ENCODE measurements around the gene FBXL19. TPM values are rescaled to one million over a fixed set of nuclear protein-coding genes. Genes with fewer than 3 reads are reported as not detected.

The FBXL19 gene
- total and polyA plus RNA-seq, 9 of the 15 experiments (the other 6 are each of a cell fraction or from before 2014, with no cell fraction given), result 0.13 to 48.0 (median 13.5) TPM; not detected in 1

GRCh38 chr16:30983898-30984610 lies 60.7 kb downstream of the FBXL19 start:
- in situ Hi-C loops (cut with MboI) (loop anchor here (10.0 to 25.0 kb wide), 2 partner anchors 311 to 453 kb away; partner anchors contain the start of genes COX6A2 and ZNF843), intact Hi-C loops (cut with micrococcal nuclease) (loop anchor here (2.0 to 10.0 kb wide), 4 partner anchors 33 to 459 kb away; partner anchors contain the start of gene ZNF843)
- ChIA-PET POLR2A (interaction anchor here (0.6 to 5.7 kb wide), 13 partner anchors 15 to 445 kb away, joined by 3 to 32 read pairs (median 4); partner anchors contain the start of genes FUS, KAT8, ZNF646 and ZNF668), CTCF (ENCODE audit: low intra/inter-chr PET ratio) (interaction anchor here (1.4 to 2.1 kb wide), 4 partner anchors 110 to 885 kb away, joined by 3 to 15 read pairs (median 10); no protein-coding TSS in a partner anchor)
- H3K4me1 ChIP-seq (replicated peaks in 1 of 2; ENCODE audit: control insufficient read depth in 2 of 2, insufficient read depth in 2 of 2, low read length in 2 of 2), result peaks cover 7 to 69% of the 10 kb centered on the region in 2 experiments; a peak in 4 of 5 replicates
- H3K27me3 ChIP-seq (ENCODE audit: control insufficient read depth in 2 of 2, insufficient read depth in 2 of 2, low read length in 2 of 2), result no peaks in the 10 kb centered on the region
- no TSS peak for BruUV-seq (replicated peaks)
- H3K9me1 ChIP-seq (ENCODE audit: control insufficient read depth, insufficient read depth, low read length), result peaks cover 2% of the 10 kb centered on the region
- FAIRE-seq, result no peak
- 88% methylated on average over 13 of the region's 14 CpGs for WGBS (ENCODE audit: insufficient coverage, low coverage, missing lambda C conversion rate)
- H3K79me2 ChIP-seq (ENCODE audit: control insufficient read depth, insufficient read depth, low read length), result peaks cover 15% of the 10 kb centered on the region
- no peak overlapping the region for H2AFZ ChIP-seq (ENCODE audit: low read depth, low read length)
- no peak for ATAC-seq
- no peak overlapping the region for H3K4me2 ChIP-seq (ENCODE audit: insufficient read depth, low read length)
- H4K20me1 ChIP-seq (replicated peaks; ENCODE audit: control insufficient read depth, insufficient read depth, low read length), result no peaks in the 10 kb centered on the region; the same call in none of the 2 replicates
- H3K36me3 ChIP-seq (ENCODE audit: control insufficient read depth, insufficient read depth, low read length), result peaks cover 72% of the 10 kb centered on the region; the same call in 2 of the 3 replicates
- H3K4me3 ChIP-seq, result no peak overlapping the region
- DNase-seq (ENCODE audit: extremely low read depth in 1 of 4, low spot score in 3 of 4), result no peak
- TF ChIP-seq KLF6 (CRISPR knock-in tag; IDR thresholded peaks at IDR 0.05; ENCODE audit: borderline replicate concordance) (no peak), POLR2G (IDR thresholded peaks at IDR 0.05; ENCODE audit: low read depth, low read length) (peak; percentile 45; the same call in 1 of the 2 replicates)
- H3K27ac ChIP-seq (ENCODE audit: extremely low read depth, low read depth, low read length), result no peak overlapping the region
- peak overlapping the region in 1 of 2 experiments; percentile 94; a peak in 1 of 4 replicates for H3K9ac ChIP-seq (ENCODE audit: insufficient read depth in 1 of 2, low read depth in 2 of 2, low read length in 2 of 2)
- H3K9me3 ChIP-seq (replicated peaks; ENCODE audit: control insufficient read depth, insufficient read depth, low read depth, low read length), result no peaks in the 10 kb centered on the region

All from K562 (cell line).